Measurements from ENCODE around the gene TMEM92. TPM values are rescaled to one million over a fixed set of nuclear protein-coding genes. Genes with fewer than 3 reads are reported as not detected.

TMEM92 gene
- total and polyA plus RNA-seq, 8 donors, result 4.4 to 10.7 (median 6.4) TPM

- ATAC-seq, result no peak
- intact Hi-C loops (cut with DNase I), result no loop called here
- TF ChIP-seq CTCF (IDR thresholded peaks at IDR 0.05), result no peak
- Histone ChIP-seq H3K4me3 (no peak overlapping the region), H3K27ac (peak overlapping the region; percentile 86 to 94), H3K36me3 (no peaks in the 10 kb centered on the region), H3K27me3 (no peaks in the 10 kb centered on the region), H3K9me3 (no peaks in the 10 kb centered on the region), H3K4me1 (peaks cover 18 to 54% of the 10 kb centered on the region in 2 donors)
- no peak for DNase-seq
Measured at GRCh38 chr17:50290933-50291332, 16.7 kb downstream of the TMEM92 start.

DNA sequence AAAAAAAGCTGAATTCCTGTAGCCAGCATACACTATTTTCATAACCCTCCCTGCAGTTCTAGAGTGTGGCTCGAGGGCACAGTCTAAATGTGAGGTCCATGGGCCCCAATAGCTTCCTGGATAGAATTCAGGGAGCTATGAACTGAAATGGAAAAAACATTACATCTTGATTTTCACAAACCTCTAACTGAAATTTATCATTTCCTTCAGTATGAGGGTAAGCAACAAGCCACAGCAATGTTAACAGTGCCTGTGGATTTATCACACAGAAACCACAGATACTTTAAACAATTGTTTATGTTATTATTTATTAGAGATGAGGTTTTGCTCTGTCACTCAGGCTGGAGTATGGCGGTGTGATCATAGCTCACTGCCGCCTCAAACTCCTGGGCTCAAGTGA lies 18.2 kb downstream of the TMEM92 start:
- H3K4me3 ChIP-seq, result no peak overlapping the region

DNA sequence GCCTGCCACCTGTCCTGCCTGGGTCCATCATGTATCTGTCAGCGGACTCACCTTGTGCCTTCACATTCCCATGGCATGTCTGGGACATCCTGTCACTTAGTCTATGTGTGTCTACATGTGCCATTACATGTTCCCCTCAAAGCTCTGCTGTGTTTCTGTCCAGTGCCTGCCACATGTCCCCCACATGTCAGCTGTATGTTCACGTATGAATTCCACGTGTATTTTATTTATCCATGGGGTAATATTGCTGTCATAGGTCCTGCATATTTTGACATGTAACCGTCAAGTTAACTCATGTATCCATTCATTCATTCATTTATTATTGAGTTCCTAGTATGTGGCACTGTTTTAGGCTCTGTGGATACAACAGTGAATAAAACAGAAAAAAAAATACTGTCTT lies 20.8 kb downstream of the TMEM92 start:
- intact Hi-C loops (cut with DNase I), result no loop called here
- no peak overlapping the region for H3K27ac ChIP-seq
- DNase-seq, result no peak
- no peak for ATAC-seq
- no peak overlapping the region for H3K4me3 ChIP-seq
- no peaks in the 10 kb centered on the region for H3K9me3 ChIP-seq
- H3K36me3 ChIP-seq, result no peaks in the 10 kb centered on the region
- H3K27me3 ChIP-seq, result no peaks in the 10 kb centered on the region
- no peak for TF ChIP-seq CTCF (IDR thresholded peaks at IDR 0.05)
- H3K4me1 ChIP-seq, result peaks cover 7 to 20% of the 10 kb centered on the region in 2 donors

More for the DNA sequence above, 18.2 kb downstream of the TMEM92 start:
- Histone ChIP-seq H3K27ac (no peak overlapping the region), H3K27me3 (no peaks in the 10 kb centered on the region), H3K36me3 (no peaks in the 10 kb centered on the region), H3K4me1 (peaks cover 18 to 44% of the 10 kb centered on the region in 2 donors), H3K9me3 (no peaks in the 10 kb centered on the region)
- no peak for TF ChIP-seq CTCF (IDR thresholded peaks at IDR 0.05)
- no peak for DNase-seq
- intact Hi-C loops (cut with DNase I), result no loop called here
- ATAC-seq, result no peak

DNA sequence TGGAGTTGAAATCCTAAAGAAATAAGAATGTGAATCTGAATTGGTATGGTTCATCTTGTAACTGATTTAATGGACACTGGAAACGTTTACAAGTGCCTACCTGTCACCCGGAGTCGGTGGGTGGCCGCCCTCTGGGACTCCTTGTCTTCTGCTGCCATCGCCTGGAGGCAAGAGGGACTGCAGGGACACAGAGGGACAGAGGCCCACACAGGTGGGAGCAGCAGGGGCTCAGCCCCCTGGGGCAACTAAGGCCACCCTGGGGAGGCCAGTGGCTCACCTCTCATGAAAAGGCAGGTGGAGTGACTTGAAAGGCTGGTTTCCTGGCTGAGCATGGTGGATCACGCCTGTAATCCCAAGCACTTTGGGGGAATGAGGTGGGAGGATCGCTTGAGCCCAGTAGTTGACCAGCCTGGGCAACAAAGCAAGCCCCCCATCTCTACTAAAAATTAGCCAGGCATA lies 23.2 kb downstream of the TMEM92 start:
- H3K9me3 ChIP-seq, result no peaks in the 10 kb centered on the region
- no peaks in the 10 kb centered on the region for H3K36me3 ChIP-seq
- intact Hi-C loops (cut with DNase I), result no loop called here
- H3K27me3 ChIP-seq, result no peaks in the 10 kb centered on the region
- no peak overlapping the region for H3K27ac ChIP-seq
- H3K4me1 ChIP-seq, result peaks cover 0 to 5% of the 10 kb centered on the region in 2 donors
- DNase-seq (peak; percentile 50 to 94 (median 78)), ATAC-seq (peak; percentile 99)
- no peak overlapping the region for H3K4me3 ChIP-seq
- TF ChIP-seq CTCF (IDR thresholded peaks at IDR 0.05), result peak; percentile 95 to 98

GRCh38 chr17:50298018-50298417 lies 23.8 kb downstream of the TMEM92 start:
- Histone ChIP-seq H3K4me1 (peaks cover 0 to 5% of the 10 kb centered on the region in 2 donors), H3K9me3 (no peaks in the 10 kb centered on the region), H3K4me3 (no peak overlapping the region), H3K27me3 (no peaks in the 10 kb centered on the region), H3K27ac (no peak overlapping the region), H3K36me3 (no peaks in the 10 kb centered on the region)
- ATAC-seq (no peak), DNase-seq (no peak)
- intact Hi-C loops (cut with DNase I), result no loop called here
- no peak for TF ChIP-seq CTCF (IDR thresholded peaks at IDR 0.05)
